GM12878 (cell line): Measurements from ENCODE around the gene RANBP6. TPM values are rescaled to one million over a fixed set of nuclear protein-coding genes. Genes with fewer than 3 reads are reported as not detected.

ENCODE experiments used
- ATAC-seq: fragments of 200-7000 bp; cut with Tn5 transposase; 3 replicates; pipeline ENCODE4 v1.9.1; 2020; ENCODE audit warnings: mild to moderate bottlenecking, moderate library complexity
- BruUV-seq: library from RNA; stranded (reverse); fragments of 400-500 nt; replicated peaks from 2 replicates; lab custom pipeline; 2021; lab: Mats Ljungman, UMichigan
- CTCF ChIA-PET: fragments of 300-600 bp; sonication (Branson Sonifier 250); formaldehyde crosslinking; extraction: SDS; loops from one replicate; lab custom pipeline; 2021; ENCODE audit warnings: inconsistent platforms; lab: Yijun Ruan, JAX
- POLR2A ChIA-PET: fragments of 350-600 bp; formaldehyde crosslinking; extraction: SDS; loops from one replicate; lab custom pipeline; 2021; ENCODE audit warnings: inconsistent platforms; lab: Charles Lee
- RAD21 ChIA-PET: fragments of 300-600 bp; sonication (Branson Sonifier 250); formaldehyde crosslinking; loops from one replicate; lab custom pipeline; 2023; ENCODE audit warnings: antibody characterized with exemption; ENCODE audit not compliant: unreplicated experiment; lab: Charles Lee
- SMC1A ChIA-PET: fragments of 300-600 bp; sonication (Branson Sonifier 250); formaldehyde crosslinking; loops from one replicate; lab custom pipeline; 2023; ENCODE audit not compliant: unreplicated experiment, uncharacterized antibody; lab: Charles Lee
- DNase-seq: peaks from one replicate; pipeline ENCODE4 v3.0.0-alpha.2; 2011; ENCODE audit warnings: low read depth, low spot score
- FAIRE-seq: peaks from 3 replicates; lab custom pipeline; 2011; peaks lifted over from hg19 to GRCh38; lab: Jason Lieb, UNC
- H2AFZ ChIP-seq: 2 replicates; pipeline ENCODE4 v1.6.0; 2011; ENCODE audit warnings: low read depth, low read length, control low read depth; ENCODE audit not compliant: control insufficient read depth
- H3K27ac ChIP-seq: 2 replicates; pipeline ENCODE4 v1.5.1; 2011; ENCODE audit warnings: control low read depth; ENCODE audit not compliant: control insufficient read depth, insufficient read depth
- H3K27me3 ChIP-seq, 2 experiments: replicated peaks in 1 of 2; 2 replicates each; pipeline versions ENCODE4 v1.6.0 to v1.6.1; 2011; ENCODE audit warnings: low read length in 1 of 2; ENCODE audit not compliant: control insufficient read depth in 2 of 2, insufficient read depth in 2 of 2
- H3K36me3 ChIP-seq, 2 experiments: 2 replicates each; pipeline ENCODE4 v1.5.1; 2011; ENCODE audit warnings: low read length in 1 of 2; ENCODE audit not compliant: control insufficient read depth in 2 of 2, insufficient read depth in 2 of 2
- H3K4me1 ChIP-seq: 2 replicates; pipeline ENCODE4 v1.6.1; 2011; ENCODE audit warnings: mild to moderate bottlenecking, low read length, moderate library complexity, mixed read lengths; ENCODE audit not compliant: control insufficient read depth, insufficient read depth
- H3K4me2 ChIP-seq: 2 replicates; pipeline ENCODE4 v1.6.0; 2011; ENCODE audit warnings: control low read depth; ENCODE audit not compliant: control insufficient read depth, insufficient read depth
- H3K4me3 ChIP-seq: fragments of 200-600 bp; sonication (generic); 2 replicates; pipeline ENCODE4 v1.5.1; 2016
- H3K79me2 ChIP-seq: 2 replicates; pipeline ENCODE4 v1.6.0; 2011; ENCODE audit warnings: low read length; ENCODE audit not compliant: control insufficient read depth, insufficient read depth
- H3K9ac ChIP-seq: 2 replicates; pipeline ENCODE4 v1.8.0; 2011; ENCODE audit warnings: low read length, control low read depth, mixed read lengths; ENCODE audit not compliant: control insufficient read depth, insufficient read depth
- H3K9me3 ChIP-seq: replicated peaks from 3 replicates; pipeline ENCODE4 v1.5.1; 2011; ENCODE audit warnings: mild to moderate bottlenecking, low read length; ENCODE audit not compliant: control insufficient read depth, insufficient read depth
- H4K20me1 ChIP-seq: 2 replicates; pipeline ENCODE4 v1.6.0; 2011; ENCODE audit not compliant: control insufficient read depth, insufficient read depth
- CTCF ChIP-seq, 3 experiments: IDR thresholded peaks in 2 of 3; conservative IDR thresholded peaks in 1 of 3; 2 replicates each; pipeline ENCODE4 v1.5.1; 2011; ENCODE audit warnings: low read depth in 3 of 3, low read length in 3 of 3, mild to moderate bottlenecking in 3 of 3, control low read depth in 2 of 3, moderate library complexity in 2 of 3, inconsistent platforms in 1 of 3, mixed read lengths in 1 of 3; ENCODE audit not compliant: control insufficient read depth in 2 of 3, insufficient read depth in 1 of 3; ENCODE audit errors: extremely low read depth in 1 of 3
- DPF2 ChIP-seq: fragments of 450-650 bp; IDR thresholded peaks from 2 replicates; pipeline ENCODE4 v1.6.1; 2017; ENCODE audit warnings: mild to moderate bottlenecking
- EED ChIP-seq: sonication (generic); IDR thresholded peaks from 2 replicates; pipeline ENCODE4 v1.6.1; 2016; ENCODE audit warnings: antibody characterized with exemption, low read depth
- GABPA ChIP-seq: IDR thresholded peaks from 2 replicates; pipeline ENCODE4 v1.6.1; 2014; ENCODE audit warnings: antibody characterized with exemption, low read depth, mild to moderate bottlenecking, inconsistent platforms
- IKZF2 ChIP-seq, 2 experiments: fragments of 450-650 bp; IDR thresholded peaks; 2 replicates each; pipeline ENCODE4 v1.6.1; 2017; ENCODE audit warnings: mild to moderate bottlenecking in 2 of 2, moderate library complexity in 2 of 2
- LARP7 ChIP-seq: fragments of 450-650 bp; IDR thresholded peaks from 2 replicates; pipeline ENCODE4 v1.6.1; 2017; ENCODE audit warnings: mild to moderate bottlenecking
- NR2F1 ChIP-seq: fragments of 450-650 bp; conservative IDR thresholded peaks from 2 replicates; pipeline ENCODE4 v1.6.1; 2017; ENCODE audit warnings: mild to moderate bottlenecking
- RAD21 ChIP-seq: IDR thresholded peaks from 2 replicates; pipeline ENCODE4 v1.6.1; 2011; ENCODE audit warnings: mild to moderate bottlenecking, low read depth, low read length, moderate library complexity; ENCODE audit not compliant: insufficient read depth
- RFX5 ChIP-seq: IDR thresholded peaks from 2 replicates; pipeline ENCODE4 v1.6.1; 2011; ENCODE audit warnings: low read depth, low read length, improper control_type of control experiment
- SMC3 ChIP-seq: IDR thresholded peaks from 2 replicates; pipeline ENCODE4 v1.6.1; 2011; ENCODE audit warnings: low read length, improper control_type of control experiment, borderline replicate concordance
- SPI1 ChIP-seq: IDR thresholded peaks from 2 replicates; pipeline ENCODE4 v1.6.1; 2011; ENCODE audit warnings: low read depth, mild to moderate bottlenecking, low read length, moderate library complexity, borderline replicate concordance; ENCODE audit not compliant: insufficient read depth
- USF2 ChIP-seq: IDR thresholded peaks from 2 replicates; pipeline ENCODE4 v1.6.1; 2011; ENCODE audit warnings: low read depth, low read length, improper control_type of control experiment, borderline replicate concordance
- ZNF24 ChIP-seq: fragments of 450-650 bp; IDR thresholded peaks from 2 replicates; pipeline ENCODE4 v1.6.1; 2017; ENCODE audit warnings: antibody characterized with exemption, mild to moderate bottlenecking
- WGBS: methylation state at CpG from one replicate; pipeline ENCODE4 v1.1.6; 2016; ENCODE audit warnings: low lambda C conversion rate; ENCODE audit not compliant: insufficient replicate concordance, insufficient coverage; ENCODE audit errors: missing lambda C conversion rate; 5-methylcytosine and 5-hydroxymethylcytosine counted together
- in situ Hi-C: fragments of 300-500 bp; cut with MboI; formaldehyde crosslinking; loops from 9 replicates; pipeline ENCODE4 v1.14.3; 2018; ENCODE audit warnings: mixed read lengths
- intact Hi-C: fragments of 100-400 bp; cut with micrococcal nuclease; formaldehyde crosslinking; loops from one replicate; pipeline ENCODE4 v1.14.2; 2022; ENCODE audit not compliant: unreplicated experiment
- polyA plus RNA-seq, 11 experiments: library from polyadenylated mRNA; depleted of rRNA in 4 of 11; unstranded in 6 of 11; stranded (reverse) in 5 of 11; fragments of >200 nt; fragmentation: Nextera tagmentation in 4 of 11; fragmentation: Illumina TruSeq in 1 of 11; extraction: Ambion mirVana in 4 of 11; extraction: Trizol in 1 of 11; gene quantifications; 1 replicate in 1 of 11; 2 replicates in 10 of 11; pipeline versions ENCODE4 v1.2.1 to v1.2.3, GENCODE V29; 2011 to 2016; ENCODE audit warnings: inconsistent platforms in 2 of 11, missing spikeins in 2 of 11, low read depth in 1 of 11
- total RNA-seq, 4 experiments: library from RNA; depleted of rRNA in 3 of 4; stranded (reverse); fragments of >200 nt in 3 of 4; fragmentation: Illumina TruSeq in 1 of 4; extraction: Trizol in 1 of 4; gene quantifications; 2 replicates each; pipeline versions ENCODE4 v1.2.1 to v1.2.3, GENCODE V29; 2013 to 2021

Gene RANBP6
- total and polyA plus RNA-seq, 10 of the 15 experiments (the other 5 are each of a cell fraction or from before 2014, with no cell fraction given), result 10.9 to 26.9 (median 19.4) TPM

DNA sequence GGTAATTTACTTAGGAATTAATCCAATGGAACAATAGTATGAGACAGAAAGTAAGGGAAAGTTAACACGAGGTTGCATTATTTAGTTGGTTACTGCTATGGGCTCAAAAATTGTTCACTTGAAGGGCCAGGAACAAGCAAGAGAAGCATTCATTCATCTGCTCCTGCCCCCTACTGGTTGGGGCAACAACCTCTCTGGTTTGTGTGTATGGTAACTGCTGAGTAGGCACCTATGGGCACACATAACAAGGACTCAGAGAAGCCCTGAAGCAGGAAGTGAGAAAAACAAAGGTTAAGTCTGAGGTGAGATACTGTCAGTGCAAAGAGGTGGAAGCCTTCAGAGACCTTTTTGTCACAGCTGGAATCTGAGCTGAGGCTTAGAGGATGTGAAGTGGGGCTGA, 34.4 kb upstream of the RANBP6 start:
- CTCF ChIA-PET, result interaction anchor here (0.6 to 13.5 kb wide), 14 partner anchors 16 to 257 kb away, joined by 3 to 288 read pairs (median 6); partner anchors contain the start of gene RANBP6
- SMC1A ChIA-PET, result interaction anchor here (0.9 to 7.3 kb wide), 11 partner anchors 44 to 256 kb away, joined by 3 to 174 read pairs (median 4); no protein-coding TSS in a partner anchor
- peak; percentile 73 for FAIRE-seq
- in situ Hi-C loops (loop anchor here (5.0 kb wide), 2 partner anchors 162 to 258 kb away; no protein-coding TSS in a partner anchor), intact Hi-C loops (loop anchor here (10.0 kb wide), 1 partner anchor 515 kb away; no protein-coding TSS in a partner anchor)
- Histone ChIP-seq H3K27ac (no peak overlapping the region), H3K4me3 (no peak overlapping the region), H4K20me1 (no peaks in the 10 kb centered on the region), H3K9me3 (no peaks in the 10 kb centered on the region), H3K4me1 (peaks cover 24% of the 10 kb centered on the region), H3K79me2 (no peaks in the 10 kb centered on the region), H2AFZ (peak overlapping the region; percentile 55; the same call in 1 of the 2 replicates), H3K27me3 (no peaks in the 10 kb centered on the region), H3K9ac (no peak overlapping the region), H3K36me3 (no peaks in the 10 kb centered on the region), H3K4me2 (0 out of 2 replicates have a peak overlapping the region, but pooled peaks have one; percentile 34)
- POLR2A ChIA-PET, result interaction anchor here (0.7 kb wide), 1 partner anchor 136 kb away, joined by 3 read pairs; no protein-coding TSS in a partner anchor
- WGBS, result 93% methylated on average over 1 of the region's 1 CpG
- peak; percentile 48 for DNase-seq
- ATAC-seq, result peak; percentile 84
- TF ChIP-seq NR2F1 (peak; percentile 70), SMC3 (peak; percentile 18; the same call in 1 of the 2 replicates), EED (no peak), ZNF24 (peak; percentile 87), LARP7 (no peak), RAD21 (peak; percentile 35; the same call in 1 of the 2 replicates), DPF2 (peak; percentile 48; the same call in 1 of the 2 replicates), GABPA (no peak), SPI1 (peak; percentile 80; the same call in 1 of the 2 replicates), CTCF (IDR thresholded peaks at IDR 0.05 in 2 of 3, conservative IDR thresholded peaks at IDR 0.05 in 1 of 3; ENCODE audit: control insufficient read depth in 2 of 3, extremely low read depth in 1 of 3, insufficient read depth in 1 of 3, low read depth in 3 of 3, low read length in 3 of 3) (peak; percentile 26 to 66 (median 57)), USF2 (no peak), RFX5 (0 out of 2 replicates have a peak, but pooled peaks have one; percentile 28), IKZF2 (IDR thresholded peaks at IDR 0.05) (peak; percentile 28 to 49; a peak in 3 of 4 replicates)
- BruUV-seq, result no TSS peak
- RAD21 ChIA-PET, result interaction anchor here (0.7 to 4.0 kb wide), 10 partner anchors 15 to 163 kb away, joined by 3 to 34 read pairs (median 4); a partner anchor contains a TSS
